ENCODE measurements around the gene PLCB4. TPM values are rescaled to one million over a fixed set of nuclear protein-coding genes. Genes with fewer than 3 reads are reported as not detected.

PLCB4 gene
- total and polyA plus RNA-seq, 7 experiments from 2014 or later = 0.05 to 0.09 TPM; not detected in 5

- H3K27me3 ChIP-seq (ENCODE audit: control insufficient read depth in 2 of 2, insufficient read depth in 2 of 2, low read length in 2 of 2) = no peaks in the 10 kb centered on the region
- H3K4me3 Mint-ChIP-seq = no peak overlapping the region
- H3K4me3 ChIP-seq (ENCODE audit: low read length) = no peak overlapping the region
- peaks cover 0 to 11% (median 0%) of the 10 kb centered on the region in 11 donors for H3K9me3 Mint-ChIP-seq
- no peaks in the 10 kb centered on the region for H3K27me3 Mint-ChIP-seq
- H3K36me3 Mint-ChIP-seq = no peaks in the 10 kb centered on the region
- H3K27ac ChIP-seq (ENCODE audit: low read depth, low read length) = no peak overlapping the region
- H3K4me1 ChIP-seq (ENCODE audit: control insufficient read depth in 2 of 2, insufficient read depth in 2 of 2, low read length in 2 of 2) = no peaks in the 10 kb centered on the region
- intact Hi-C loops (cut with micrococcal nuclease) = no loop called here
- ChIA-PET CTCF (no interaction called here), POLR2A (no interaction called here)
- H3K9me3 ChIP-seq (ENCODE audit: control insufficient read depth in 2 of 3, low read length in 3 of 3) = no peaks in the 10 kb centered on the region
- ATAC-seq = no peak
- no peaks in the 10 kb centered on the region for H3K36me3 ChIP-seq (ENCODE audit: control insufficient read depth in 2 of 3, insufficient read depth in 3 of 3, low read length in 3 of 3)
- H3K27ac Mint-ChIP-seq = no peak overlapping the region
- no peak for DNase-seq
- no peaks in the 10 kb centered on the region for H3K4me1 Mint-ChIP-seq
These were observed 376.0 kb downstream of the PLCB4 start for GRCh38 chr20:9444921-9445320.

DNA sequence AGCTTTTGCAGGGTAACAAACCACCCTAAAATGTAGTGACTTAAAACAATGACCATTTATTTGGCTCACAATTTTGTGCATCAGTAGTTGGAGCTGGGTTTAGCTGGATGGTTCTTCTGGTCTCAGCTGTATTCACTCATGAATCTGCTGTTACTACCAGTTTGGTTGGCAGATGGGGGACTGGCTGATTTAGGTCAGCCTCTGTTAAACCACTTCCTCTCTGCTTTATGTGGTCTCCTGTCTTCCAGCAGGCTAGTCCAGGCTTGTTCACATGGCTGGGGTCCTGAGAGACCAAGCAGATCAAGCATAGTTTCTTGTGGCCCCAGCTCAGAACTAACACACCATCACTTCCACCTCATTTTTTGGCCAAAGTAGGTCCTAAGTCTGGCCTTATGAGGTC, 378.3 kb downstream of the PLCB4 start:
- DNase-seq (no peak), ATAC-seq (no peak)
- H3K27ac ChIP-seq (ENCODE audit: low read depth, low read length) = no peak overlapping the region
- H3K4me3 ChIP-seq (ENCODE audit: low read length) = no peak overlapping the region
- Mint-ChIP-seq H3K4me3 (no peak overlapping the region), H3K9me3 (peaks cover 0 to 7% (median 0%) of the 10 kb centered on the region in 11 donors), H3K36me3 (no peaks in the 10 kb centered on the region), H3K4me1 (no peaks in the 10 kb centered on the region), H3K27me3 (no peaks in the 10 kb centered on the region), H3K27ac (no peak overlapping the region)
- no peaks in the 10 kb centered on the region for H3K36me3 ChIP-seq (ENCODE audit: control insufficient read depth in 2 of 3, insufficient read depth in 3 of 3, low read length in 3 of 3)
- ChIA-PET POLR2A (no interaction called here), CTCF (interaction anchor here (0.6 kb wide), 1 partner anchor 1963 kb away, joined by 4 read pairs; no protein-coding TSS in a partner anchor)
- intact Hi-C loops (cut with micrococcal nuclease) = no loop called here
- no peaks in the 10 kb centered on the region for H3K9me3 ChIP-seq (ENCODE audit: control insufficient read depth in 2 of 3, low read length in 3 of 3)
- no peaks in the 10 kb centered on the region for H3K4me1 ChIP-seq (ENCODE audit: control insufficient read depth in 2 of 2, insufficient read depth in 2 of 2, low read length in 2 of 2)
- H3K27me3 ChIP-seq (ENCODE audit: control insufficient read depth in 2 of 2, insufficient read depth in 2 of 2, low read length in 2 of 2) = no peaks in the 10 kb centered on the region

GRCh38 chr20:9453201-9453600, 384.3 kb downstream of the PLCB4 start:
- intact Hi-C loops (cut with micrococcal nuclease) = no loop called here
- no peak overlapping the region for H3K4me3 Mint-ChIP-seq
- H3K27me3 ChIP-seq (ENCODE audit: control insufficient read depth in 2 of 2, insufficient read depth in 2 of 2, low read length in 2 of 2) = no peaks in the 10 kb centered on the region
- ChIA-PET CTCF (no interaction called here), POLR2A (no interaction called here)
- DNase-seq = no peak
- no peak overlapping the region for H3K27ac Mint-ChIP-seq
- H3K27me3 Mint-ChIP-seq = no peaks in the 10 kb centered on the region
- H3K9me3 ChIP-seq (ENCODE audit: control insufficient read depth in 2 of 3, low read length in 3 of 3) = no peaks in the 10 kb centered on the region
- H3K27ac ChIP-seq (ENCODE audit: low read depth, low read length) = no peak overlapping the region
- peaks cover 0 to 7% (median 0%) of the 10 kb centered on the region in 11 donors for H3K9me3 Mint-ChIP-seq
- H3K4me1 Mint-ChIP-seq = peaks cover 0 to 2% (median 0%) of the 10 kb centered on the region in 7 donors
- H3K4me3 ChIP-seq (ENCODE audit: low read length) = no peak overlapping the region
- no peak for ATAC-seq
- no peaks in the 10 kb centered on the region for H3K36me3 Mint-ChIP-seq
- H3K4me1 ChIP-seq (ENCODE audit: control insufficient read depth in 2 of 2, insufficient read depth in 2 of 2, low read length in 2 of 2) = no peaks in the 10 kb centered on the region
- no peaks in the 10 kb centered on the region for H3K36me3 ChIP-seq (ENCODE audit: control insufficient read depth in 2 of 3, insufficient read depth in 3 of 3, low read length in 3 of 3)

GRCh38 chr20:9454791-9455190, 385.9 kb downstream of the PLCB4 start:
- H3K4me1 ChIP-seq (ENCODE audit: control insufficient read depth in 2 of 2, insufficient read depth in 2 of 2, low read length in 2 of 2) = no peaks in the 10 kb centered on the region
- H3K4me3 Mint-ChIP-seq = no peak overlapping the region
- no peaks in the 10 kb centered on the region for H3K9me3 ChIP-seq (ENCODE audit: control insufficient read depth in 2 of 3, low read length in 3 of 3)
- ChIA-PET CTCF (no interaction called here), POLR2A (no interaction called here)
- H3K27ac Mint-ChIP-seq = no peak overlapping the region
- ATAC-seq (no peak), DNase-seq (no peak)
- H3K36me3 Mint-ChIP-seq = no peaks in the 10 kb centered on the region
- no peaks in the 10 kb centered on the region for H3K36me3 ChIP-seq (ENCODE audit: control insufficient read depth in 2 of 3, insufficient read depth in 3 of 3, low read length in 3 of 3)
- H3K4me3 ChIP-seq (ENCODE audit: low read length) = no peak overlapping the region
- intact Hi-C loops (cut with micrococcal nuclease) = no loop called here
- H3K27ac ChIP-seq (ENCODE audit: low read depth, low read length) = no peak overlapping the region
- no peaks in the 10 kb centered on the region for H3K27me3 ChIP-seq (ENCODE audit: control insufficient read depth in 2 of 2, insufficient read depth in 2 of 2, low read length in 2 of 2)
- peaks cover 0 to 2% (median 0%) of the 10 kb centered on the region in 7 donors for H3K4me1 Mint-ChIP-seq
- peaks cover 0 to 3% (median 0%) of the 10 kb centered on the region in 11 donors for H3K9me3 Mint-ChIP-seq
- no peaks in the 10 kb centered on the region for H3K27me3 Mint-ChIP-seq

DNA sequence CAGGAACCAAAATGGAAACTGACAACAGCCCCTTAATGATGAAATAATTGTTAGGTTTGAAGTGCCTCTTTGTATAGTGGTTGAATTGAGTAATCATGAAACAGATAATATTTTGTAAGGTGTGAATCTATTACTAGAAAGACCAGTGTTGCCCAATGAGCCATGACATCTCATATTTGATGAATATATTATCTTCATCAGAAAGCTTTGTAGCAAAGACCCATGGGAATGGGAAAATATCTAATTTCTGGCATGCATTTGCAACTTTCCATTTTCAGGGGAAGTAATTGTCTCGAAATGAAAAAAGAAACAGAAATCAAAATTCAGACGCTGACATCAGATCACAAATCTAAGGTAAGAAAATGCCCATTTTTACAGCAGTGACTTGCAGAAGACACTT, 388.2 kb downstream of the PLCB4 start:
- Histone ChIP-seq H3K27ac (ENCODE audit: low read depth, low read length) (no peak overlapping the region), H3K4me3 (ENCODE audit: low read length) (no peak overlapping the region), H3K27me3 (ENCODE audit: control insufficient read depth in 2 of 2, insufficient read depth in 2 of 2, low read length in 2 of 2) (no peaks in the 10 kb centered on the region), H3K36me3 (ENCODE audit: control insufficient read depth in 2 of 3, insufficient read depth in 3 of 3, low read length in 3 of 3) (no peaks in the 10 kb centered on the region), H3K9me3 (ENCODE audit: control insufficient read depth in 2 of 3, low read length in 3 of 3) (no peaks in the 10 kb centered on the region), H3K4me1 (ENCODE audit: control insufficient read depth in 2 of 2, insufficient read depth in 2 of 2, low read length in 2 of 2) (no peaks in the 10 kb centered on the region)
- ATAC-seq (no peak), DNase-seq (no peak)
- Mint-ChIP-seq H3K27me3 (no peaks in the 10 kb centered on the region), H3K27ac (no peak overlapping the region), H3K4me1 (peaks cover 0 to 2% (median 0%) of the 10 kb centered on the region in 7 donors), H3K36me3 (no peaks in the 10 kb centered on the region), H3K9me3 (no peaks in the 10 kb centered on the region), H3K4me3 (no peak overlapping the region)
- intact Hi-C loops (cut with micrococcal nuclease) = no loop called here
- ChIA-PET POLR2A (no interaction called here), CTCF (no interaction called here)

- ChIA-PET POLR2A (no interaction called here), CTCF (no interaction called here)
- H3K27ac Mint-ChIP-seq = no peak overlapping the region
- H3K9me3 Mint-ChIP-seq = peaks cover 0 to 5% (median 0%) of the 10 kb centered on the region in 11 donors
- H3K4me1 ChIP-seq (ENCODE audit: control insufficient read depth in 2 of 2, insufficient read depth in 2 of 2, low read length in 2 of 2) = no peaks in the 10 kb centered on the region
- H3K27me3 Mint-ChIP-seq = no peaks in the 10 kb centered on the region
- ATAC-seq (peak; percentile 24), DNase-seq (no peak)
- intact Hi-C loops (cut with micrococcal nuclease) = no loop called here
- no peak overlapping the region for H3K4me3 Mint-ChIP-seq
- H3K9me3 ChIP-seq (ENCODE audit: control insufficient read depth in 2 of 3, low read length in 3 of 3) = no peaks in the 10 kb centered on the region
- H3K27me3 ChIP-seq (ENCODE audit: control insufficient read depth in 2 of 2, insufficient read depth in 2 of 2, low read length in 2 of 2) = no peaks in the 10 kb centered on the region
- peaks cover 0 to 2% (median 0%) of the 10 kb centered on the region in 7 donors for H3K4me1 Mint-ChIP-seq
- H3K4me3 ChIP-seq (ENCODE audit: low read length) = no peak overlapping the region
- no peaks in the 10 kb centered on the region for H3K36me3 ChIP-seq (ENCODE audit: control insufficient read depth in 2 of 3, insufficient read depth in 3 of 3, low read length in 3 of 3)
- no peak overlapping the region for H3K27ac ChIP-seq (ENCODE audit: low read depth, low read length)
- no peaks in the 10 kb centered on the region for H3K36me3 Mint-ChIP-seq
These were observed 389.4 kb downstream of the PLCB4 start for GRCh38 chr20:9458138-9458796.

GRCh38 chr20:9460518-9460917, 391.6 kb downstream of the PLCB4 start:
- no peak overlapping the region for H3K27ac Mint-ChIP-seq
- no peak for DNase-seq
- ChIA-PET POLR2A (no interaction called here), CTCF (no interaction called here)
- intact Hi-C loops (cut with micrococcal nuclease) = no loop called here
- no peak overlapping the region for H3K4me3 Mint-ChIP-seq
- H3K27me3 Mint-ChIP-seq = no peaks in the 10 kb centered on the region
- Histone ChIP-seq H3K4me3 (ENCODE audit: low read length) (no peak overlapping the region), H3K36me3 (ENCODE audit: control insufficient read depth in 2 of 3, insufficient read depth in 3 of 3, low read length in 3 of 3) (no peaks in the 10 kb centered on the region), H3K27me3 (ENCODE audit: control insufficient read depth in 2 of 2, insufficient read depth in 2 of 2, low read length in 2 of 2) (no peaks in the 10 kb centered on the region), H3K4me1 (ENCODE audit: control insufficient read depth in 2 of 2, insufficient read depth in 2 of 2, low read length in 2 of 2) (no peaks in the 10 kb centered on the region), H3K27ac (ENCODE audit: low read depth, low read length) (no peak overlapping the region), H3K9me3 (ENCODE audit: control insufficient read depth in 2 of 3, low read length in 3 of 3) (no peaks in the 10 kb centered on the region)
- no peak for ATAC-seq
- H3K4me1 Mint-ChIP-seq = peaks cover 0 to 2% (median 0%) of the 10 kb centered on the region in 7 donors
- H3K36me3 Mint-ChIP-seq = no peaks in the 10 kb centered on the region
- H3K9me3 Mint-ChIP-seq = peaks cover 0 to 15% (median 4%) of the 10 kb centered on the region in 11 donors

Measured in naive thymus-derived CD4-positive, alpha-beta T cell (primary cell).